ENCODE results near the gene HTR3E.

DNA sequence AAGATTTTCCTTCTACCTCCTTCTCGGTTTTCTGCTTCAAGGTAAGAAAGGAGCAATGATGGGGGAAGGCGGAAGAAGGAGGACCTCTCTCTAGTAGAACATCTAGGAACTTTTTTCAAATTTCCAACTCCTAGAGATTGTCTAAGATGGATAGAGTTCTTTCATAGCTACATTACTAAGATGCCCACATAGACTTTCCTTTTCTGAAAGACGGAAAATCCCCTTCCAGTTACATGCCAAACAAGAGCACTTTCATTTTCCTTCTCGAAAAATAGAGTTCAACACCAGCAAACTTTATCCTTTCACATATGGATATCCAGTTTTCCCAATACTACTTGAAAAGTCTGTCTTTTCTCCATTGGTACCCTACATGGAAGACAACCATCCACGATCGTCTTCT, 692 bp downstream of the HTR3E start:
- TF ChIP-seq CTCF (conservative IDR thresholded peaks at IDR 0.05; ENCODE audit: low read length) (no peak), EZH2phosphoT487 (IDR thresholded peaks at IDR 0.05; ENCODE audit: borderline replicate concordance) (no peak)

All from Loucy (cell line).